HFFc6 (cell line): ENCODE results near the gene TRIM67. TPM values are rescaled to one million over a fixed set of nuclear protein-coding genes. Genes with fewer than 3 reads are reported as not detected.

Source experiments
- DNase-seq: peaks from one replicate; pipeline ENCODE4 v3.0.0-alpha.2; 2018
- H3K27ac Mint-ChIP-seq: 2 replicates; pipeline ENCODE4 v1.8.0; 2020; ENCODE audit warnings: mild to moderate bottlenecking, mixed read lengths
- H3K27me3 Mint-ChIP-seq: 2 replicates; pipeline ENCODE4 v1.8.0; 2021; ENCODE audit warnings: mild to moderate bottlenecking, moderate library complexity, mixed read lengths; ENCODE audit not compliant: insufficient read depth
- H3K36me3 Mint-ChIP-seq: 2 replicates; pipeline ENCODE4 v1.8.0; 2021; ENCODE audit warnings: low read depth, mixed read lengths
- H3K4me1 Mint-ChIP-seq: 2 replicates; pipeline ENCODE4 v1.8.0; 2020; ENCODE audit warnings: low read depth, mixed read lengths
- H3K4me3 Mint-ChIP-seq: 2 replicates; pipeline ENCODE4 v1.8.0; 2020; ENCODE audit warnings: mild to moderate bottlenecking, moderate library complexity, mixed read lengths
- H3K9me3 Mint-ChIP-seq: 2 replicates; pipeline ENCODE4 v1.8.0; 2020; ENCODE audit warnings: mild to moderate bottlenecking, mixed read lengths
- total RNA-seq, 6 experiments: library from RNA; stranded (reverse); fragmentation: NEBNext Ultra II Directional; extraction: Animal tissue kit (Norgen Biotek cat#: 25700); gene quantifications; 2 replicates in 1 of 6; 3 replicates in 5 of 6; pipeline ENCODE4 v1.2.3, GENCODE V29; 2021
- TF ChIP-seq, protein P1 (sequence below): fragments of 200-600 bp; sonication (generic); IDR thresholded peaks from 2 replicates; pipeline ENCODE4 v1.5.0; 2021; ENCODE audit warnings: antibody characterized with exemption, mild to moderate bottlenecking

The TRIM67 gene
- total RNA-seq, 6 experiments from 2014 or later, result not detected

DNA sequence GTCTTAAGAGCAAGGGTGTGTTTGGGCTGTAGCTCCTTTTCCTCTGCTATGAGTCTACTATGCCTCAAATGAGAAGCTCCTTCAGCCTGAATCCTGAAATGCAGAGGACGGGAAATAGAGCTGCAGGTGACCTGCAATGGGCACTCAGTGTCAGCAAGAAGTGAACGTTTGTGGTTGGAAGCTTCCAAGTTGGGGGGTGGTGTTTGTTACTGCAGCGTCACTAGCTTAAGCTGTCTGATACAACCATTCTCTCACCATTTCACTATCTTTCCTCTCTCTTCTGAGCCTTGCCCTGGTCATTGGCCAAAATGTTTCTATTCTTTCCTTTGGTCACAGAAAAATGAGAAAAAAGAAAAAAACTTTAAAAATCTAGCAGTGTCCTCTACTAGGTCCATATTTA, 19.4 kb downstream of the TRIM67 start:
- H3K27me3 Mint-ChIP-seq, result peaks cover 17% of the 10 kb centered on the region
- TF ChIP-seq, protein P1, sequence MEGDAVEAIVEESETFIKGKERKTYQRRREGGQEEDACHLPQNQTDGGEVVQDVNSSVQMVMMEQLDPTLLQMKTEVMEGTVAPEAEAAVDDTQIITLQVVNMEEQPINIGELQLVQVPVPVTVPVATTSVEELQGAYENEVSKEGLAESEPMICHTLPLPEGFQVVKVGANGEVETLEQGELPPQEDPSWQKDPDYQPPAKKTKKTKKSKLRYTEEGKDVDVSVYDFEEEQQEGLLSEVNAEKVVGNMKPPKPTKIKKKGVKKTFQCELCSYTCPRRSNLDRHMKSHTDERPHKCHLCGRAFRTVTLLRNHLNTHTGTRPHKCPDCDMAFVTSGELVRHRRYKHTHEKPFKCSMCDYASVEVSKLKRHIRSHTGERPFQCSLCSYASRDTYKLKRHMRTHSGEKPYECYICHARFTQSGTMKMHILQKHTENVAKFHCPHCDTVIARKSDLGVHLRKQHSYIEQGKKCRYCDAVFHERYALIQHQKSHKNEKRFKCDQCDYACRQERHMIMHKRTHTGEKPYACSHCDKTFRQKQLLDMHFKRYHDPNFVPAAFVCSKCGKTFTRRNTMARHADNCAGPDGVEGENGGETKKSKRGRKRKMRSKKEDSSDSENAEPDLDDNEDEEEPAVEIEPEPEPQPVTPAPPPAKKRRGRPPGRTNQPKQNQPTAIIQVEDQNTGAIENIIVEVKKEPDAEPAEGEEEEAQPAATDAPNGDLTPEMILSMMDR, result no peak
- no peak for DNase-seq

DNA sequence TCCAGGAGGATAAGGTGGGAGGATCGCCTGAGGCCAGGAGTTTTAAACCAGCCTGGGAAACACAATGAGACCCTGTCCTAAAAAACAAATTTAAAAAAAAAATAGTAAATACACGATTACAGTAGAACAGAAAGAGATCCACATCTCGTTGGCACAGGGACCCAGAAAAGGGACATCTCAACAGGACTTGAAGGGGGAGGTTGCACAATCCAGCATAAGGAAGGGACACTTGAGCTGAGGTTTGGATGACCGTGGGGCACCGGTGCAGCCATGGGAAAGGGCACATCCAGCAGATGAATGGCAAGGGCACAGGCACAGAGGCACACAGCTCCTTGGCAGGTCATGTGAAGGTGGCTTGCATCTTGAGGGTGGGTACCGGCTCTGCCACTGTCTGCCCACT, 20.5 kb downstream of the TRIM67 start:
- H3K36me3 Mint-ChIP-seq, result no peaks in the 10 kb centered on the region
- H3K9me3 Mint-ChIP-seq, result no peaks in the 10 kb centered on the region
- TF ChIP-seq, protein P1, result no peak
- H3K27me3 Mint-ChIP-seq, result peaks cover 17% of the 10 kb centered on the region
- H3K4me3 Mint-ChIP-seq, result no peak overlapping the region
- no peak for DNase-seq
- H3K27ac Mint-ChIP-seq, result no peak overlapping the region
- H3K4me1 Mint-ChIP-seq, result no peaks in the 10 kb centered on the region

More for the DNA sequence above, 19.4 kb downstream of the TRIM67 start:
- Mint-ChIP-seq H3K27ac (no peak overlapping the region), H3K36me3 (no peaks in the 10 kb centered on the region), H3K4me1 (no peaks in the 10 kb centered on the region), H3K4me3 (no peak overlapping the region), H3K9me3 (no peaks in the 10 kb centered on the region)

DNA sequence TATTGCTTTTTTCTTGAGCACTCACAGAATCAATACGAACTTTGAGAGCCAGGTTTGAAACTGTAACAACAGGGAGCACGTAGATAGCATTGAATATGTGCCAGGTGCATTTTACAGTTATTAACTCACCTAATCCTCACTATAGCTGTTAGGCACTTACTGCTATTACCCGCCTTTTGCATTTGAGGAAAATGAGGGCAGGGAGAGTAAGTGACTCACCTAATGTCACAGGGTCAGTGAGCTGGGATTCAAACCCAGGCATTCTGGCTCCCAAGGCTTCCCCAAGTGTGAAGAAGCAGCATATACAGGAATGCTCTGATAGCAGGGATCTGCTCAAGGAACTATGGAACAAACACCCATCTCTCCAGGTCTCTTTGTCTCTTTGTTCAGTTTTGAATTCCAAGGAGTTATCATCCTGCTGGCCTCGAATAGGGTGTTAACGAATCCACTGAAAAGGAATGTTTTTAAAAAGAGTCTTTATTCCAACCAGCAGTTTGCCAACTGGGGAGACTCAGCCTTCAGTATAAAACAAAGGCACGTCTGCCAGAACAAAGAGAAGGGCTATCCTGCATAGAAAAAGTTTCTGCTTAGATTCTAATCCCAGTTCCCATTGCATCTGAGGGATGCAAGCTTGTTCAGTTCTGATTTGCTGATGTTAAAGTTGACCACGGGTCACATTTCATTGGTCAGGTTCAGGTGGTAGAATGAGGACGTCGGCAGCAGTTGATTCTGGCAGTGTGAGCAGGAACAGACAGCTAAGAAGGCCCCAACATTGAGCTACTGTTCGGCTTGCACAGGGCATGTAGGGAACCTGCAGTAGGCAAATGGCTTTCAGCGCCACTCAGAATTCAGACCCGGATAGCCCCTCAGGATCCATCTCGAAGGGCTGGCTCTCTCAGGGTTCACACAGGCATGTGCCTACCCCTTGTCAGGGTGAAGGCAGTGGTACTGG, 22.1 kb downstream of the TRIM67 start:
- TF ChIP-seq, protein P1, result no peak
- no peaks in the 10 kb centered on the region for H3K9me3 Mint-ChIP-seq
- H3K4me1 Mint-ChIP-seq, result no peaks in the 10 kb centered on the region
- H3K4me3 Mint-ChIP-seq, result no peak overlapping the region
- no peak overlapping the region for H3K27ac Mint-ChIP-seq
- DNase-seq, result no peak
- H3K27me3 Mint-ChIP-seq, result peaks cover 24% of the 10 kb centered on the region
- H3K36me3 Mint-ChIP-seq, result no peaks in the 10 kb centered on the region

DNA sequence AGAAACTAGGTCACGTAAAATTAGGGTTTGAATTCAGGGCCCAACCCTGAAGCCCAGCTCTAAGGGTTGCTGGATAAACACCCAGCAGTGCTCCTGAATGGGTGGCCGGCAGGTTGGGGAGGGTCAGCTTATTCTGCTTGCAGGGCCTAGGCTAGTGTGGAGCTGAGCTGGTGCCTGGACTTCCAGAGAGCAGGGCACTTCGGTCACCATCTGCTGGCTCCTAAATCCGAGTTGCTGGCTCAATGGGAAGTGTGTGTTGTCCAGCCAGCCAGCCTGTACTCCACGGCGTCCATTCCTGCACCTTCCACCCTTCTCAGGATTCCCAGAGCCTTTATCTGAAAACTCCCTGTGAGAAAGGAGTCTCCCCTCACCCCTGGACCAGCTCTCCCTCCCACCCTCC, 23.0 kb downstream of the TRIM67 start:
- H3K27me3 Mint-ChIP-seq, result peaks cover 27% of the 10 kb centered on the region
- no peak overlapping the region for H3K27ac Mint-ChIP-seq
- no peak overlapping the region for H3K4me3 Mint-ChIP-seq
- no peaks in the 10 kb centered on the region; the same call in 1 of the 2 replicates for H3K36me3 Mint-ChIP-seq
- H3K9me3 Mint-ChIP-seq, result peaks cover 3% of the 10 kb centered on the region; the same call in 1 of the 2 replicates
- TF ChIP-seq, protein P1, result no peak
- no peaks in the 10 kb centered on the region for H3K4me1 Mint-ChIP-seq
- no peak for DNase-seq

DNA sequence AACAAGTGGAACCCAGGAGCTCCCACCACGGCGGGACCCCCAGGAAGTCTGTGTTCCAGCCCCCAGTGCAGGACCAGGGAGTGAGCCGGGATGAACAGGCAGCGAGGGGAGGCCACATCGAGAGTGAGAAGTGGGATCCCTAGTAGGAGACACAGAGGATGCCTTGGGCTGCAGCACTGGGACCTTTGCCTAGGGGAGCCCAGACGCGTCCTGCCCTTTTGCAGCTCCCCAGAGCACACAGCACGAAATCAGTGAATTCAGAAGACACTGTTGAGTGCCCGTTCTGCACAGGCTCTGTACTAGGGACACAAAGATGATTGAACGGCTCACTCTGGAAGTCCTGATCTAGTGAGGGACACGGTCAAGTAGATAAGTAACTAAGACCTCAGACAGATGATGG, 23.5 kb downstream of the TRIM67 start:
- Mint-ChIP-seq H3K36me3 (no peaks in the 10 kb centered on the region; the same call in 1 of the 2 replicates), H3K9me3 (peaks cover 6% of the 10 kb centered on the region; the same call in 1 of the 2 replicates), H3K4me3 (no peak overlapping the region), H3K27me3 (peaks cover 27% of the 10 kb centered on the region), H3K4me1 (no peaks in the 10 kb centered on the region), H3K27ac (no peak overlapping the region)
- TF ChIP-seq, protein P1, result no peak
- DNase-seq, result no peak
